ENCODE data around the gene LRP4.
A peak's percentile ranks its signal among the peaks of the same experiment; 100 is the strongest.

The LRP4 gene

GRCh38 chr11:46855167-46855566, 63.2 kb downstream of the LRP4 start:
- no peak overlapping the region for H3K4me3 ChIP-seq (replicated peaks in 1 of 2; ENCODE audit: low read depth in 2 of 2, low read length in 2 of 2)
- no peak for TF ChIP-seq CTCF (IDR thresholded peaks at IDR 0.05; ENCODE audit: low read depth, low read length)
- peak in 1 of 2 donors; percentile 38 for DNase-seq (ENCODE audit: low read depth in 2 of 2)

DNA sequence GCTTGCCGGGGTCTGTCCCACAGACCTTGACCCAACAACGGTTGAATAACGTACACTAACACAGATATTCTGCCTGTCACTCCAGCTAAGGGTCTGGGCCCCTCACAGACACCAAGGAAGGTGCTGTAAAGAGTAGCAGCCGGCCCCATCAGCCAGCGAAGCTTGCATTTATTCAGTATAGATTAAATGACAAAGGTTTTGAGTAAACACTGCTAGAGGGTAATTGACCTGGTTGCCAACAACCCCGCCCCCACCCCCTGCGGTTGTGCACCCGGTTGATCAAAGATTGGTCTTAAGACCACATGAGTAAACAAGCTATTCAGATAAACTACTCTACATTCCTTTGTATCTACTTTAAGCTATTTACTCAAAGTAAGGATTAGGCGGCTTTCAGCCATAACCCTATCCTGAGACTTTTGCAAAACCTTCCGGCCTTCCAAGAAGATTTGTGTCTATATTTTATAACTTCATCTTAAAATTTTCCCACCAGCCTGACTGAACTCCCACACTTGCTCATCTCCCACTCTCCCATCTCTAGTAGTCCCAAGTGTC, 67.4 kb downstream of the LRP4 start:
- no peak for DNase-seq (ENCODE audit: low read depth in 2 of 2)
- H3K4me3 ChIP-seq (replicated peaks in 1 of 2; ENCODE audit: low read depth in 2 of 2, low read length in 2 of 2): no peak overlapping the region
- no peak for TF ChIP-seq CTCF (IDR thresholded peaks at IDR 0.05; ENCODE audit: low read depth, low read length)

GRCh38 chr11:46849631-46850030, 68.7 kb downstream of the LRP4 start:
- TF ChIP-seq CTCF (IDR thresholded peaks at IDR 0.05; ENCODE audit: low read depth, low read length): no peak
- H3K4me3 ChIP-seq (replicated peaks in 1 of 2; ENCODE audit: low read depth in 2 of 2, low read length in 2 of 2): no peak overlapping the region
- no peak for DNase-seq (ENCODE audit: low read depth in 2 of 2)

DNA sequence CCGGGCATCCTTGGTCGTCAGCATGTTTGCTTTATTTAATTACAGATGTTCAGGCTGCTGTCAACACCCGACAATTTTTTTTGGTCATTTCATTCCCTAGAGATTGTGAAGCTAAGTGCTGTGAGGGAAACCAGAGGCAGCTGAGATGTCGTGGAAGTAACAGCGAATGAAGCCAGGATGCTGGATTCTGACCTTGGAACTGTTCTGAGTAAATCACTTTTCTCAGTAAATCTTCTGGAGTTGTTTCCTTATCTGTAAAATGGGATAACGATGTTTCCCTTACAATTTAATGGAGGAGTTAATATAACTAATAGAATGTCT, 71.9 kb downstream of the LRP4 start:
- TF ChIP-seq CTCF (IDR thresholded peaks at IDR 0.05; ENCODE audit: low read depth, low read length): no peak
- DNase-seq (ENCODE audit: low read depth in 2 of 2): no peak
- peak overlapping the region; percentile 82 to 94 for H3K4me3 ChIP-seq (replicated peaks in 1 of 2; ENCODE audit: low read depth in 2 of 2, low read length in 2 of 2)

DNA sequence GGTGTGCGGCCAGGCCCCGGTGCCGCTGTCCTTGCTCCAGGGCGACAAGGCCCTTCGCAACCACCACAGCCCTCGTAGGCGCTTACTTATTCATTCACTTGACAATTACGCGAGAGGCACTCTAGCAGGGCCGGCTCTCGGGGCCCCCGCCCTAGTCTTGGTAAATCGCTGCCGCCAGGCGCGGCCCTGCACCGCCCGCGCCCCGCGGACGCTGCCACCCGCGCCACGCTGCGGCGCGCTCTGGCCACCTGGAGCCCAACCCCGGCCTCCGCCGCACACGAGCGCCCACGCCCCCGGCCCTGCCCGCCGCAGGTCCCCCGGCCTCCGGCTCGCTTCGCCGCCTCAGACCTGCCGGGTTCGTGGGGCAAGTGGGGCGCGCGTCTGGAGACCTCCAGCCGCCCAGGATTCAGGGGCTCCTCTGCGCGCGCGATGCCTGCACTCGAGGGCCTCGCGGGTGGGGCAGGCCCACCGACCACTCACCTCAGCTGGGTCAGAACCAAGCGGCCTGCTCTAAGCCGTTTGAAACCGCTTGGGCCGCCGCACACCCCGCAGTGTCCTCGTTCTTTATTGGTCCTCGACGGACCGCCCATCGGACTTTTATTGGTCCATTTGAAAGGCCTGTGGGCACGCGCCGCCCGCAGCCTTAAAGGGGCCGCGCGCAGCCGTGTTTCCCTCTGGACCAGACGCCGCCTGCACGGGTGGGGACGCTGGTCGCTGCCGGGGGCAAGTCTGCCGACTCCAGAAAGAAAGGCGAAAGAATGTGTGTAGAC, 72.4 kb downstream of the LRP4 start, which contains the start of gene CKAP5:
Gene CKAP5, minus strand, starts transcription at position 541 of the 770 bp plus-strand sequence. CDS start 25,049 bp downstream, outside the sequence.
- peak within 1 kb of the TSS; percentile 82 to 94 for H3K4me3 ChIP-seq (replicated peaks in 1 of 2; ENCODE audit: low read depth in 2 of 2, low read length in 2 of 2)
- TF ChIP-seq CTCF (IDR thresholded peaks at IDR 0.05; ENCODE audit: low read depth, low read length): no peak
- DNase-seq (ENCODE audit: low read depth in 2 of 2): peak; percentile 91 to 92

- peak in 1 of 2 donors; percentile 11 for DNase-seq (ENCODE audit: low read depth in 2 of 2)
- peak overlapping the region; percentile 82 to 94 for H3K4me3 ChIP-seq (replicated peaks in 1 of 2; ENCODE audit: low read depth in 2 of 2, low read length in 2 of 2)
- no peak for TF ChIP-seq CTCF (IDR thresholded peaks at IDR 0.05; ENCODE audit: low read depth, low read length)
Observed at GRCh38 chr11:46845440-46845739, 73.0 kb downstream of the LRP4 start.
